Panc1 (cell line): ENCODE data around the gene GSTA5.
"Not testable (repeated sequence)": the region's sequence is repeated elsewhere in the genome, so short reads cannot be mapped to it uniquely, and the experiment has no call there.

Experiments
- TF ChIP-seq, protein P1 (sequence below), 2 experiments: IDR thresholded peaks; 2 replicates each; pipeline ENCODE4 v1.6.1; 2011 to 2012; ENCODE audit warnings: low read depth in 2 of 2, control low read depth in 1 of 2, low read length in 1 of 2, mild to moderate bottlenecking in 1 of 2, moderate library complexity in 1 of 2; ENCODE audit not compliant: insufficient read depth in 1 of 2
- TF ChIP-seq, protein P2 (sequence below): fragments of 450-650 bp; IDR thresholded peaks from 2 replicates; pipeline ENCODE4 v1.5.1; 2017; ENCODE audit warnings: mild to moderate bottlenecking

DNA sequence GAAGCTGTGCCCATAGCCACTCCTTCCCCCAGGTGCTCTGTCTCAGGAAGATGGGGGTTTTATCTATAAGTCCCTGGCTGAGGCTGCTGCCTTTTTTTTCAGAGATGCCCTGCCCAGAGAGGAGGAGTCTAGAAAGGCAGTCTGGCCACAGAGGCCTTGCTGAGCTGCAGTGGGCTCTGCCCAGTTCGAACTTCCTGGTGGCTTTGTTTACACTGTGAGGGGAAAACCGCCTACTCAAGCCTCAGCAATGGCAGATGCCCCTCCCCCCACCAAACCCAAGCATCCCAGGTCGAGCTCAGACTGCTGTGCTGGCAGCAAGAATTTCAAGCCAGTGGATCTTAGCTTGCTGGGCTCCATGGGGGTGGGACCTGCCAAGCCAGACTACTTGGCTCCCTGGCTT lies 15.5 kb upstream of the GSTA5 start:
- TF ChIP-seq, protein P1, sequence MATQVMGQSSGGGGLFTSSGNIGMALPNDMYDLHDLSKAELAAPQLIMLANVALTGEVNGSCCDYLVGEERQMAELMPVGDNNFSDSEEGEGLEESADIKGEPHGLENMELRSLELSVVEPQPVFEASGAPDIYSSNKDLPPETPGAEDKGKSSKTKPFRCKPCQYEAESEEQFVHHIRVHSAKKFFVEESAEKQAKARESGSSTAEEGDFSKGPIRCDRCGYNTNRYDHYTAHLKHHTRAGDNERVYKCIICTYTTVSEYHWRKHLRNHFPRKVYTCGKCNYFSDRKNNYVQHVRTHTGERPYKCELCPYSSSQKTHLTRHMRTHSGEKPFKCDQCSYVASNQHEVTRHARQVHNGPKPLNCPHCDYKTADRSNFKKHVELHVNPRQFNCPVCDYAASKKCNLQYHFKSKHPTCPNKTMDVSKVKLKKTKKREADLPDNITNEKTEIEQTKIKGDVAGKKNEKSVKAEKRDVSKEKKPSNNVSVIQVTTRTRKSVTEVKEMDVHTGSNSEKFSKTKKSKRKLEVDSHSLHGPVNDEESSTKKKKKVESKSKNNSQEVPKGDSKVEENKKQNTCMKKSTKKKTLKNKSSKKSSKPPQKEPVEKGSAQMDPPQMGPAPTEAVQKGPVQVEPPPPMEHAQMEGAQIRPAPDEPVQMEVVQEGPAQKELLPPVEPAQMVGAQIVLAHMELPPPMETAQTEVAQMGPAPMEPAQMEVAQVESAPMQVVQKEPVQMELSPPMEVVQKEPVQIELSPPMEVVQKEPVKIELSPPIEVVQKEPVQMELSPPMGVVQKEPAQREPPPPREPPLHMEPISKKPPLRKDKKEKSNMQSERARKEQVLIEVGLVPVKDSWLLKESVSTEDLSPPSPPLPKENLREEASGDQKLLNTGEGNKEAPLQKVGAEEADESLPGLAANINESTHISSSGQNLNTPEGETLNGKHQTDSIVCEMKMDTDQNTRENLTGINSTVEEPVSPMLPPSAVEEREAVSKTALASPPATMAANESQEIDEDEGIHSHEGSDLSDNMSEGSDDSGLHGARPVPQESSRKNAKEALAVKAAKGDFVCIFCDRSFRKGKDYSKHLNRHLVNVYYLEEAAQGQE (IDR thresholded peaks at IDR 0.05; ENCODE audit: insufficient read depth in 1 of 2, low read depth in 2 of 2, low read length in 1 of 2), result not testable (repeated sequence)
- TF ChIP-seq, protein P2, sequence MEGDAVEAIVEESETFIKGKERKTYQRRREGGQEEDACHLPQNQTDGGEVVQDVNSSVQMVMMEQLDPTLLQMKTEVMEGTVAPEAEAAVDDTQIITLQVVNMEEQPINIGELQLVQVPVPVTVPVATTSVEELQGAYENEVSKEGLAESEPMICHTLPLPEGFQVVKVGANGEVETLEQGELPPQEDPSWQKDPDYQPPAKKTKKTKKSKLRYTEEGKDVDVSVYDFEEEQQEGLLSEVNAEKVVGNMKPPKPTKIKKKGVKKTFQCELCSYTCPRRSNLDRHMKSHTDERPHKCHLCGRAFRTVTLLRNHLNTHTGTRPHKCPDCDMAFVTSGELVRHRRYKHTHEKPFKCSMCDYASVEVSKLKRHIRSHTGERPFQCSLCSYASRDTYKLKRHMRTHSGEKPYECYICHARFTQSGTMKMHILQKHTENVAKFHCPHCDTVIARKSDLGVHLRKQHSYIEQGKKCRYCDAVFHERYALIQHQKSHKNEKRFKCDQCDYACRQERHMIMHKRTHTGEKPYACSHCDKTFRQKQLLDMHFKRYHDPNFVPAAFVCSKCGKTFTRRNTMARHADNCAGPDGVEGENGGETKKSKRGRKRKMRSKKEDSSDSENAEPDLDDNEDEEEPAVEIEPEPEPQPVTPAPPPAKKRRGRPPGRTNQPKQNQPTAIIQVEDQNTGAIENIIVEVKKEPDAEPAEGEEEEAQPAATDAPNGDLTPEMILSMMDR, result not testable (repeated sequence)
